Astrocyte (in vitro differentiated cells and primary cell): Measurements from ENCODE around the gene CYLD. TPM values are rescaled to one million over a fixed set of nuclear protein-coding genes. Genes with fewer than 3 reads are reported as not detected.

Source experiments
- DNase-seq: peaks from one replicate; pipeline ENCODE4 v3.0.0-alpha.2; 2010; ENCODE audit warnings: low read depth
- FAIRE-seq: peaks from 2 replicates; lab custom pipeline; 2011; peaks lifted over from hg19 to GRCh38; lab: Jason Lieb, UNC
- H2AFZ ChIP-seq: 2 replicates; pipeline ENCODE4 v1.6.0; 2012; ENCODE audit warnings: low read depth, low read length, inconsistent platforms
- H3K27ac ChIP-seq: 2 replicates; pipeline ENCODE4 v1.5.1; 2011; ENCODE audit warnings: low read depth, low read length, inconsistent platforms
- H3K27me3 ChIP-seq: 2 replicates; pipeline ENCODE4 v1.6.0; 2011; ENCODE audit warnings: low read length, inconsistent platforms; ENCODE audit not compliant: insufficient read depth
- H3K36me3 ChIP-seq: 2 replicates; pipeline ENCODE4 v1.5.1; 2011; ENCODE audit warnings: low read length, inconsistent platforms; ENCODE audit not compliant: insufficient read depth
- H3K4me1 ChIP-seq: 2 replicates; pipeline ENCODE4 v1.5.1; 2011; ENCODE audit warnings: low read length, inconsistent platforms; ENCODE audit not compliant: insufficient read depth
- H3K4me2 ChIP-seq: 2 replicates; pipeline ENCODE4 v1.6.0; 2012; ENCODE audit warnings: low read length, inconsistent platforms
- H3K4me3 ChIP-seq: 2 replicates; pipeline ENCODE4 v1.5.1; 2011; ENCODE audit warnings: low read depth, mild to moderate bottlenecking, low read length, inconsistent platforms; ENCODE audit not compliant: insufficient read depth
- H3K79me2 ChIP-seq: 2 replicates; pipeline ENCODE4 v1.6.0; 2012; ENCODE audit warnings: mild to moderate bottlenecking, low read length, inconsistent platforms; ENCODE audit not compliant: insufficient read depth
- H3K9ac ChIP-seq: 2 replicates; pipeline ENCODE4 v1.6.0; 2012; ENCODE audit warnings: mild to moderate bottlenecking, low read length, inconsistent platforms
- H3K9me3 ChIP-seq: 2 replicates; pipeline ENCODE4 v1.5.1; 2012; ENCODE audit warnings: low read depth, mild to moderate bottlenecking, low read length, inconsistent platforms; ENCODE audit not compliant: insufficient read depth
- H4K20me1 ChIP-seq: 2 replicates; pipeline ENCODE4 v1.6.0; 2012; ENCODE audit warnings: low read length, inconsistent platforms; ENCODE audit not compliant: insufficient read depth
- H3K27ac Mint-ChIP-seq: one replicate; pipeline ENCODE4 v1.8.0; 2021; ENCODE audit warnings: mild to moderate bottlenecking, mixed read lengths; ENCODE audit not compliant: unreplicated experiment
- H3K27me3 Mint-ChIP-seq: one replicate; pipeline ENCODE4 v1.8.0; 2021; ENCODE audit warnings: low read depth, mixed read lengths; ENCODE audit not compliant: unreplicated experiment
- H3K36me3 Mint-ChIP-seq: one replicate; pipeline ENCODE4 v1.8.0; 2021; ENCODE audit warnings: low read depth, mixed read lengths; ENCODE audit not compliant: unreplicated experiment
- H3K4me1 Mint-ChIP-seq: one replicate; pipeline ENCODE4 v1.8.0; 2021; ENCODE audit warnings: low read depth, mixed read lengths; ENCODE audit not compliant: unreplicated experiment
- H3K4me3 Mint-ChIP-seq: one replicate; pipeline ENCODE4 v1.8.0; 2021; ENCODE audit warnings: mild to moderate bottlenecking, moderate library complexity, mixed read lengths; ENCODE audit not compliant: unreplicated experiment
- H3K9me3 Mint-ChIP-seq: one replicate; pipeline ENCODE4 v1.8.0; 2021; ENCODE audit warnings: mild to moderate bottlenecking, mixed read lengths; ENCODE audit not compliant: unreplicated experiment
- EZH2 ChIP-seq: IDR thresholded peaks from 2 replicates; pipeline ENCODE4 v1.6.1; 2012; ENCODE audit warnings: mild to moderate bottlenecking, low read length, inconsistent platforms; ENCODE audit not compliant: insufficient read depth
- total RNA-seq: library from RNA; stranded (reverse); gene quantifications from 2 replicates; pipeline ENCODE4 v1.2.1, GENCODE V29; 2021
- TF ChIP-seq, protein P1 (sequence below): IDR thresholded peaks from 2 replicates; pipeline ENCODE4 v1.5.1; 2011; ENCODE audit warnings: low read depth, mild to moderate bottlenecking, inconsistent platforms, low read length, moderate library complexity; ENCODE audit not compliant: insufficient read depth

CYLD gene
- total RNA-seq, 1 donor from 2014 or later, result 34.2 TPM

DNA sequence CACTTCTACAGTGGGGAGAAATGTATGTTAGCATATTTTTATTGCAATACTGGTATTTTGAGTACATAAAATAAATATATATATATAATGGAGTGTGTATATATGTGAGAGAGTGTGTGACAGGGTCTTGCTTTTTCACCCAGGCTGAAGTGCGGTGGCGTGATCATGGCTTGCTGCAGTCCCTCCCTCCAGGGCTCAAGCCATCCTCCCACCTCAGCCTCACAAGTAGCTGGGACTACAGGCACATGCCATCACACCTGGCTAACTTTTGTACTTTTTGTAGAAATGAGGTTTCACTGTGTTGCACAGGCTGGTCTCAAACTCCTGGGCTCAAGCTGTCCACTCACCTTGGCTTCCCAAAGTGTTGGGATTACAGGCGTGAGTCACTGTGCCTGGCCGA, 4.1 kb downstream of the CYLD start:
- Histone ChIP-seq H2AFZ (no peak overlapping the region), H3K9me3 (no peaks in the 10 kb centered on the region), H3K36me3 (peaks cover 7% of the 10 kb centered on the region), H3K27me3 (no peaks in the 10 kb centered on the region), H3K9ac (no peak overlapping the region), H3K79me2 (peaks cover 2% of the 10 kb centered on the region), H4K20me1 (no peaks in the 10 kb centered on the region), H3K4me3 (no peak overlapping the region), H3K4me2 (no peak overlapping the region), H3K4me1 (peaks cover 13% of the 10 kb centered on the region), H3K27ac (no peak overlapping the region)
- no peak for TF ChIP-seq EZH2
- TF ChIP-seq, protein P1, sequence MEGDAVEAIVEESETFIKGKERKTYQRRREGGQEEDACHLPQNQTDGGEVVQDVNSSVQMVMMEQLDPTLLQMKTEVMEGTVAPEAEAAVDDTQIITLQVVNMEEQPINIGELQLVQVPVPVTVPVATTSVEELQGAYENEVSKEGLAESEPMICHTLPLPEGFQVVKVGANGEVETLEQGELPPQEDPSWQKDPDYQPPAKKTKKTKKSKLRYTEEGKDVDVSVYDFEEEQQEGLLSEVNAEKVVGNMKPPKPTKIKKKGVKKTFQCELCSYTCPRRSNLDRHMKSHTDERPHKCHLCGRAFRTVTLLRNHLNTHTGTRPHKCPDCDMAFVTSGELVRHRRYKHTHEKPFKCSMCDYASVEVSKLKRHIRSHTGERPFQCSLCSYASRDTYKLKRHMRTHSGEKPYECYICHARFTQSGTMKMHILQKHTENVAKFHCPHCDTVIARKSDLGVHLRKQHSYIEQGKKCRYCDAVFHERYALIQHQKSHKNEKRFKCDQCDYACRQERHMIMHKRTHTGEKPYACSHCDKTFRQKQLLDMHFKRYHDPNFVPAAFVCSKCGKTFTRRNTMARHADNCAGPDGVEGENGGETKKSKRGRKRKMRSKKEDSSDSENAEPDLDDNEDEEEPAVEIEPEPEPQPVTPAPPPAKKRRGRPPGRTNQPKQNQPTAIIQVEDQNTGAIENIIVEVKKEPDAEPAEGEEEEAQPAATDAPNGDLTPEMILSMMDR, result no peak
- Mint-ChIP-seq H3K27ac (peak overlapping the region; percentile 53), H3K9me3 (no peaks in the 10 kb centered on the region), H3K27me3 (no peaks in the 10 kb centered on the region), H3K36me3 (peaks cover 4% of the 10 kb centered on the region), H3K4me1 (peaks cover 27% of the 10 kb centered on the region), H3K4me3 (no peak overlapping the region)
- DNase-seq (no peak), FAIRE-seq (no peak)

DNA sequence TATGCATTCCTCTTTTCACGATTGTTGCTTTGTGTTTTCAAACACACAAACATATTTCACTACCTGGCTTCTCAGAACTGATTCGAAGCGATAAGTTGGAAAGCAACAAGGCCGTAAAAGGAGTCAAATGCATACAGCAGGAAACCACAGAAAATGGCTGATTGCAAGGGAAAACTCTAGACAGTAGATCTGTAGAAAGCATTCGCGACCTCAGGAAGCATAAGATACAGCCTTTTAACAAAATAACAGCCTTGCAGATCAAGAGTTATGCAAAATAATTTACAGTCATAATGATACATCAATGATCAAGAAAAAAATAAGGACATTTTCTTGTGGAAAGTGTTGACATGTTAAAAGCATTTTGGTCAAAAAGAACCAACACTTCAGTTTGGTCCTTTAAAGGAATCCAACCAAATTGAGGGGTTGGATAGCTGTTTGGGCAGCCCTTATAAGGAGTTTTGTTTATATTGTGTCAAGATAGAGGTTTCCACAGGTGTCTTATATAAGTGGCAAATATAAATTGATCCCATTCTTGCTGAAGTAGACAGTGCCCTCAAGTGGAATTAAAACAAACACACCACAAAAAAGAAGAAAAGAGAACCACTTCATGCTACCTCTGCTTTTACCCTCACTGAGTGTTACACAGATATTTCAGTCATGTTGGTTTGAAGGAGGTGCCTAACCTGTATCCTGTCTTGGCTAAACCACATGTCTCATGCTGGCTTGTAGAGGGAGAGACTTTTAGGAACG, 5.5 kb downstream of the CYLD start:
- peaks cover 4% of the 10 kb centered on the region for H3K36me3 Mint-ChIP-seq
- no peak overlapping the region for H3K4me3 Mint-ChIP-seq
- Histone ChIP-seq H3K9ac (no peak overlapping the region), H3K4me2 (no peak overlapping the region), H3K4me1 (peaks cover 9% of the 10 kb centered on the region), H3K27me3 (no peaks in the 10 kb centered on the region), H4K20me1 (no peaks in the 10 kb centered on the region), H3K36me3 (peaks cover 13% of the 10 kb centered on the region), H3K27ac (no peak overlapping the region), H3K9me3 (no peaks in the 10 kb centered on the region), H3K4me3 (no peak overlapping the region), H3K79me2 (peaks cover 2% of the 10 kb centered on the region), H2AFZ (no peak overlapping the region)
- H3K27ac Mint-ChIP-seq, result no peak overlapping the region
- no peak for DNase-seq
- H3K9me3 Mint-ChIP-seq, result no peaks in the 10 kb centered on the region
- H3K4me1 Mint-ChIP-seq, result peaks cover 21% of the 10 kb centered on the region
- peak; percentile 41 for FAIRE-seq
- TF ChIP-seq EZH2, result no peak
- TF ChIP-seq, protein P1, result no peak
- H3K27me3 Mint-ChIP-seq, result no peaks in the 10 kb centered on the region

DNA sequence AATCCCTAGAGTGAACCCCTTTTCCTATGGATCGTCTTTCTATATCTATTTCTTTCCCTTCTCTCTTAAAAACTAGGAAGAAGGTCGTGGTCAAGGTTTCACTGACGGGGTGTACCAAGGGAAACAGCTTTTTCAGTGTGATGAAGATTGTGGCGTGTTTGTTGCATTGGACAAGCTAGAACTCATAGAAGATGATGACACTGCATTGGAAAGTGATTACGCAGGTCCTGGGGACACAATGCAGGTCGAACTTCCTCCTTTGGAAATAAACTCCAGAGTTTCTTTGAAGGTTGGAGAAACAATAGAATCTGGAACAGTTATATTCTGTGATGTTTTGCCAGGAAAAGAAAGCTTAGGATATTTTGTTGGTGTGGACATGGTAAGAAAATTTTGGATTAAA, 9.6 kb downstream of the CYLD start:
- Mint-ChIP-seq H3K4me3 (no peak overlapping the region), H3K27ac (no peak overlapping the region), H3K36me3 (peaks cover 10% of the 10 kb centered on the region), H3K9me3 (no peaks in the 10 kb centered on the region), H3K27me3 (no peaks in the 10 kb centered on the region), H3K4me1 (peaks cover 2% of the 10 kb centered on the region)
- no peaks in the 10 kb centered on the region for H3K9me3 ChIP-seq
- no peaks in the 10 kb centered on the region for H4K20me1 ChIP-seq
- no peaks in the 10 kb centered on the region for H3K27me3 ChIP-seq
- no peak for TF ChIP-seq EZH2
- TF ChIP-seq, protein P1, result no peak
- H3K79me2 ChIP-seq, result peaks cover 2% of the 10 kb centered on the region
- H3K4me2 ChIP-seq, result no peak overlapping the region
- FAIRE-seq, result no peak
- H3K27ac ChIP-seq, result no peak overlapping the region
- no peaks in the 10 kb centered on the region for H3K4me1 ChIP-seq
- peaks cover 19% of the 10 kb centered on the region for H3K36me3 ChIP-seq
- no peak overlapping the region for H3K4me3 ChIP-seq
- H3K9ac ChIP-seq, result no peak overlapping the region
- no peak overlapping the region for H2AFZ ChIP-seq
- no peak for DNase-seq
